Esophagus muscularis mucosa (tissue), 3 donors: ENCODE measurements around the gene CRHR2.

ENCODE experiments used
- CTCF ChIP-seq, 3 experiments: fragments of 200-600 bp in 2 of 3; fragments of 450-650 bp in 1 of 3; sonication (generic) in 2 of 3; IDR thresholded peaks; one replicate each; pipeline ENCODE4 v1.5.1; 2017 to 2019; ENCODE audit warnings: antibody characterized with exemption in 3 of 3, mild to moderate bottlenecking in 2 of 3, moderate library complexity in 1 of 3
- POLR2A ChIP-seq: fragments of 450-650 bp; IDR thresholded peaks from one replicate; pipeline ENCODE4 v1.6.1; 2017; ENCODE audit warnings: antibody characterized with exemption, moderate library complexity, mild to moderate bottlenecking, low read depth
- POLR2AphosphoS5 ChIP-seq, 2 donors: sonication (generic); formaldehyde crosslinking; IDR thresholded peaks; one replicate each; pipeline ENCODE4 v1.6.1; 2017; ENCODE audit warnings: antibody characterized with exemption in 2 of 2

- TF ChIP-seq POLR2A: no peak
- no peak for TF ChIP-seq CTCF (IDR thresholded peaks at IDR 0.05)
- no peak for TF ChIP-seq POLR2AphosphoS5 (IDR thresholded peaks at IDR 0.05)
Measured at GRCh38 chr7:30683306-30683705, 1.1 kb upstream of the CRHR2 start.
